GM19099 (cell line): ENCODE data around the gene SOX4.
A peak's percentile ranks its signal among the peaks of the same experiment; 100 is the strongest.

Experiments
- POLR2A ChIP-seq: IDR thresholded peaks from 3 replicates; pipeline ENCODE4 v1.6.1; 2011; ENCODE audit warnings: low read depth; ENCODE audit not compliant: insufficient read length; ENCODE audit errors: extremely low read depth

The SOX4 gene

GRCh38 chr6:21593412-21593926 lies at the start of gene SOX4:
Gene SOX4 (plus strand): TSS chr6:21593751. CDS start chr6:21594535, 784 bp downstream.
- peak; percentile 99 for TF ChIP-seq POLR2A

GRCh38 chr6:21554286-21554685 lies 39.3 kb upstream of the SOX4 start:
- no peak for TF ChIP-seq POLR2A

- no peak for TF ChIP-seq POLR2A
Observed at GRCh38 chr6:21555197-21555596, 38.4 kb upstream of the SOX4 start.

- no peak for TF ChIP-seq POLR2A
Observed at GRCh38 chr6:21556511-21556910, 37.0 kb upstream of the SOX4 start.

GRCh38 chr6:21556968-21557721 lies 36.4 kb upstream of the SOX4 start:
- no peak for TF ChIP-seq POLR2A

GRCh38 chr6:21559238-21559637 lies 34.3 kb upstream of the SOX4 start:
- TF ChIP-seq POLR2A = no peak

- no peak for TF ChIP-seq POLR2A
Observed at GRCh38 chr6:21560249-21560648, 33.3 kb upstream of the SOX4 start.

- no peak for TF ChIP-seq POLR2A
Observed at GRCh38 chr6:21565431-21565830, 28.1 kb upstream of the SOX4 start.

GRCh38 chr6:21578523-21578922 lies 15.0 kb upstream of the SOX4 start:
- no peak for TF ChIP-seq POLR2A

GRCh38 chr6:21582651-21583050 lies 10.9 kb upstream of the SOX4 start:
- no peak for TF ChIP-seq POLR2A

- no peak for TF ChIP-seq POLR2A
Observed at GRCh38 chr6:21586300-21586699, 7.3 kb upstream of the SOX4 start.

- TF ChIP-seq POLR2A = no peak
Observed at GRCh38 chr6:21586740-21587178, 6.8 kb upstream of the SOX4 start.

- TF ChIP-seq POLR2A = no peak
Observed at GRCh38 chr6:21587179-21587960, 6.2 kb upstream of the SOX4 start.

- TF ChIP-seq POLR2A = peak; percentile 45
Observed at GRCh38 chr6:21587961-21588480, 5.5 kb upstream of the SOX4 start.

- TF ChIP-seq POLR2A = peak; percentile 78
Observed at GRCh38 chr6:21588481-21589351, 4.8 kb upstream of the SOX4 start.
